RWPE1 (cell line): ENCODE measurements around the gene LRRC26.

Experiments used
- CTCF ChIA-PET: fragments of 350-600 bp; sonication (Branson Sonifier 250); formaldehyde crosslinking; extraction: SDS; loops from one replicate; lab custom pipeline; 2021; lab: Yijun Ruan, JAX
- POLR2A ChIA-PET: fragments of 400-600 bp; formaldehyde crosslinking; extraction: SDS; loops from one replicate; lab custom pipeline; 2020; ENCODE audit warnings: antibody characterized with exemption; ENCODE audit not compliant: low non-redundant PET; lab: Yijun Ruan, JAX
- DNase-seq: peaks from one replicate; pipeline ENCODE4 v3.0.0; 2012; ENCODE audit warnings: low spot score
- H3K27ac ChIP-seq: fragments of 450-650 bp; 2 replicates; pipeline ENCODE4 v1.5.1; 2017
- TF ChIP-seq, protein P1 (sequence below): fragments of 450-650 bp; conservative IDR thresholded peaks from 2 replicates; pipeline ENCODE4 v1.5.1; 2017; ENCODE audit warnings: low read depth, mild to moderate bottlenecking

LRRC26 gene

DNA sequence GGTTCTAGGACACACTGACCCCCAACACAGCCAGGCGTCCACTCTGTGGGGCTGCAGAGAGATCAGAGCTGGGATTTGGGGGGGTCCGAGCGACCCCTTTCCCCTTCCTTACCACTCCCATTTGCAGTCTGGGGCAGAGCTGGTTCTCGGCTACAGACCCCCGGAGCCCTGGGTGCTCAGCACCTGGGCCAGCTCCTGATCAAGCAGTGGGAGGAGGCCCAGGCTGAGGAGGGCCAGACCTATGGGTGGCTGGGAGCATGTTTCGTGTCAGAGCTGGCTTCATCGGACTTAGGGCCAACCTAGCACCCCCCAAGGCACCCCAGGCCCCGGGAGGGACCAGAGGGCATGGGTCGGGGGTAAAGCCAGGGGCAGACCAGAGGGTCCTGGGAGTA is 23.3 kb downstream of the LRRC26 start:
- POLR2A ChIA-PET: no interaction called here
- CTCF ChIA-PET: interaction anchor here (1.2 kb wide), 1 partner anchor 30 kb away, joined by 3 read pairs; no protein-coding TSS in a partner anchor

DNA sequence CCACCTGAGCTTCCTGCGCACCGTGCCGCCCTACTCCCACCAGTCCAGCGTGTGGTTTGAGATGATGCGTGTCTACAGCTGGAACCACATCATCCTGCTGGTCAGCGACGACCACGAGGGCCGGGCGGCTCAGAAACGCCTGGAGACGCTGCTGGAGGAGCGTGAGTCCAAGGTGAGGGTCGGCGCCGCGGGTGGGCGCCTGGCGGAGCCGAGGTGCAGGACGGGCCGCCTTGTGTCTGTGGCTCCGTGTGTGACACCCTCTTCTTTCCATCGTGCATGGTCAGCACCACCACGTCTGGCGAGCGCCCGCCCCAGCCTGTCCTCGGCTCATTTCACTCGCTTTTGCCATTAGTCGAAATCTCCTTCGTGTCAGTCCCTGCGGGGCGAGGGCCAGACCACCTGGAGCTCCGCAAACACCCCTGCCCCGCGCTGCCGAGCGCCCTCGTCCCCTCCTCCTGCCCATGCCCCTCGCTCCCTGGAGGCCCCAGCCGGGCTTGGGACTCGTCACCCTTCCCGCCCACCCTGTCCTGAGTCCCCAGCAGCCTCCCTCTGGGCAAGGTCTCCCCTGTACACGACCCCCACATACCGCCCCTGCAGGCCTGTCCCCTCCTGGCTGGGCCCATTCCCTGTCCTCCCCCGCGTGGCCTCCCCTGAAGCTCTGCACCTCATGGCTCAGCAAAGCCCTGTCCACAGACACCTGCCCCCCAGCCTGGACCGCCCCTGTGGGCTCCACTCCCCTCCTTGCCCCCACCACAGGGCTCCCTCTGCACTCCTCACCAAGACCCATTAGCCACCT is 23.9 kb downstream of the LRRC26 start:
- TF ChIP-seq, protein P1, sequence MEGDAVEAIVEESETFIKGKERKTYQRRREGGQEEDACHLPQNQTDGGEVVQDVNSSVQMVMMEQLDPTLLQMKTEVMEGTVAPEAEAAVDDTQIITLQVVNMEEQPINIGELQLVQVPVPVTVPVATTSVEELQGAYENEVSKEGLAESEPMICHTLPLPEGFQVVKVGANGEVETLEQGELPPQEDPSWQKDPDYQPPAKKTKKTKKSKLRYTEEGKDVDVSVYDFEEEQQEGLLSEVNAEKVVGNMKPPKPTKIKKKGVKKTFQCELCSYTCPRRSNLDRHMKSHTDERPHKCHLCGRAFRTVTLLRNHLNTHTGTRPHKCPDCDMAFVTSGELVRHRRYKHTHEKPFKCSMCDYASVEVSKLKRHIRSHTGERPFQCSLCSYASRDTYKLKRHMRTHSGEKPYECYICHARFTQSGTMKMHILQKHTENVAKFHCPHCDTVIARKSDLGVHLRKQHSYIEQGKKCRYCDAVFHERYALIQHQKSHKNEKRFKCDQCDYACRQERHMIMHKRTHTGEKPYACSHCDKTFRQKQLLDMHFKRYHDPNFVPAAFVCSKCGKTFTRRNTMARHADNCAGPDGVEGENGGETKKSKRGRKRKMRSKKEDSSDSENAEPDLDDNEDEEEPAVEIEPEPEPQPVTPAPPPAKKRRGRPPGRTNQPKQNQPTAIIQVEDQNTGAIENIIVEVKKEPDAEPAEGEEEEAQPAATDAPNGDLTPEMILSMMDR: no peak
- H3K27ac ChIP-seq: no peak overlapping the region
- ChIA-PET POLR2A (no interaction called here), CTCF (interaction anchor here (1.2 kb wide), 1 partner anchor 31 kb away, joined by 3 read pairs; no protein-coding TSS in a partner anchor)
- no peak for DNase-seq

More for the DNA sequence above, 23.3 kb downstream of the LRRC26 start:
- no peak overlapping the region for H3K27ac ChIP-seq
- TF ChIP-seq, protein P1: no peak
- DNase-seq: no peak

DNA sequence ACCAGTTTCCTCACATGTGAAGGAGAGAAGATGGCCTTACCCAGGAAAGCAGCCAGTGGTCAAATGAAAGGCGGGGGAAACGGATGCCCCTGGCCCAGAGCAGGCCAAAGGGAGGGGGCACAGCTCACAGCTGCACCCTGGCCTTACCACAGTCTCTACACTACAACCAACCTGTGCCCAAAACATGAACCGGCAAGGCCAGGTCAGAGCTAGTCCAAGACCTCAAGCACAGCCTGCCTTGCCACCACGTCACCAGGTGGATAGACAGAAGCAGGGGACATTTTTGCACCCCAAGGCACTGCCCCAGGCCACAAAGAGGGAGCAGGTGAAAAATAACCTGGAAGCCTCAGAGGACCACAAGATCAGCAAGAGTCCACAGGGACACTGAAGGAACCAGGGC is 26.4 kb downstream of the LRRC26 start:
- ChIA-PET POLR2A (no interaction called here), CTCF (interaction anchor here (1.3 kb wide), 1 partner anchor 93 kb away, joined by 3 read pairs; no protein-coding TSS in a partner anchor)
- H3K27ac ChIP-seq: no peak overlapping the region
- TF ChIP-seq, protein P1: no peak
- no peak for DNase-seq

DNA sequence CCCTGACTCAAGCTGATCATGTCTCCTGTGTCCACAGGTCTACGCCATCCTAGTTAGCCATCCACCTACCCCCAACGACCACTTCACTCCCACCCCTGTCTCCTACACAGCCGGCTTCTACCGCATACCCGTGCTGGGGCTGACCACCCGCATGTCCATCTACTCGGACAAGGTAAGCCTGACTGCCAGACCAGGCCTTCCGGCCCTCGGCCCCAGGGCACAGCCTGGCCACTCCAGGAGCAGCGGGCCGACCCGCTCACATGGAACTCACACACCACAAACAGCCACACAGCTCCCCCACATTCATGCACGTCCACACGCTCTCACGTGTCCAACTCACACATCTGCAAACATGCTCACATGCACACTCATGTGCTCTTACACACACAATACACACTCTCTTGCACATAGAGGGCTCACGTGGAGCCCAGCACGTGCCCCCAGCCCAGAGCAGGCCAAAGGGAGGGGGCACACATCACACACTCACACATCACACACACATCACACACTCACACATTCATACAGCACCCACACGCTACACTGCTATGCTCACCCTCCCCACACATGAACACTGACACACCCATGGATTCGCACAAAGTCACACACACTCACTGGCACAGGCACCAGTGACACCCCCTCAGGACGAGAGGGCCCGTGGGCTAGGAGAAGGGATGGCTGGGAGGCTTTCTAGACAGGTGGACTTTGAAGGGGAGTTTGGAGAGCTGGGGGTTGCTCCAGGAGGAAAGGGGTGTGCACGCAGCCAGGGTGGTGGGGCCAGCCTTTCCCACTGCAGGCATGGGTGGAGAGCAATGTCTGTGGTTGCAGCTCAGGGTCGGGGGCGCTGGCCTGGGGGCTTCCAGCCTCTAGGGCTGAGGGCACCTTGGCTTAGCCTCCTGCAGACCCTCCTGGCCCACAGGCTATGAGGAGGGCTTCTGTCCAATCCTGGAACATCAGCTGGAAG is 27.6 kb downstream of the LRRC26 start:
- CTCF ChIA-PET: no interaction called here
- POLR2A ChIA-PET: no interaction called here
- H3K27ac ChIP-seq: no peak overlapping the region
- TF ChIP-seq, protein P1: no peak
- DNase-seq: no peak

DNA sequence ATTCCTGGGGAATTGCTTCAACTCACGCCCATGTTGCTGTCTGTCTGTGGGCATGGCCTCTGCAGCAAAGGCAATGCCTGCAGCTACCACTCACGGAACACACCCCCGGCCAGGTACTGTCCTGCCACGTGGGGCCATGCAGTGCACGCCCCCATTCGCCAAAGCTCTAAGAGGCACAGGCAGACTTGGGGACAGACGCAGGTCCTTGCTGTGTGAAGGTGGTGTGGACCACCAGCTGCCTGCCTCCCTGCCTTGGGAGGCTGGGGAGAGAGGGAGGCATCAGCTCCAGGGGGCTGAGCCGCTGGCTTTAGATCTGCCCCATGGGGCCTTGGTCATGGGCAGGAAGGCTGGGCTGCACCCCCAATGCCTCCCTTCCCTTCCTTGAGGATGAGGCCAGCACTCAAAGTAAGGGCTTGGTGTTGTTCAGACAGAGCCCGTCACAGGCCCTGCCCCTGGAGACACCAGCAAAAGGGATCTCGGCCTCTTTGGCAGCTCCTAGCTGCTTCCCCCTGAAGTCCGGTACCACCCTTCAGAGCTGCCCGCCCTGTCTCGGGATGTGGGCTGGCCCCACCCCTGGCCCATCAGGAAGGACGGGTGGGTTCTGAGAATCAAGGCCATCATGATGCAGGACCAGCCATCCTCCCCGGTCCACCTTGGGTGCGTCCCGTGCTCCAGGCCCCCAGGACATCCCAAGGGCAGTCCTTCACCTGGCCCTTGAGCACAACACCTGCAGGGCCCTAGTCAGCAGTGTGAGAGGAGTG is 28.6 kb downstream of the LRRC26 start:
- TF ChIP-seq, protein P1: no peak
- no peak overlapping the region for H3K27ac ChIP-seq
- ChIA-PET CTCF (no interaction called here), POLR2A (no interaction called here)
- no peak for DNase-seq
